ENCODE results near the gene HES1.
"Not testable (repeated sequence)": the region's sequence is repeated elsewhere in the genome, so short reads cannot be mapped to it uniquely, and the experiment has no call there.

Gene HES1

GRCh38 chr3:194142156-194142910 is 6.4 kb downstream of the HES1 start:
- DNase-seq, result no peak

GRCh38 chr3:194145702-194146101 is 9.8 kb downstream of the HES1 start:
- DNase-seq, result no peak

DNA sequence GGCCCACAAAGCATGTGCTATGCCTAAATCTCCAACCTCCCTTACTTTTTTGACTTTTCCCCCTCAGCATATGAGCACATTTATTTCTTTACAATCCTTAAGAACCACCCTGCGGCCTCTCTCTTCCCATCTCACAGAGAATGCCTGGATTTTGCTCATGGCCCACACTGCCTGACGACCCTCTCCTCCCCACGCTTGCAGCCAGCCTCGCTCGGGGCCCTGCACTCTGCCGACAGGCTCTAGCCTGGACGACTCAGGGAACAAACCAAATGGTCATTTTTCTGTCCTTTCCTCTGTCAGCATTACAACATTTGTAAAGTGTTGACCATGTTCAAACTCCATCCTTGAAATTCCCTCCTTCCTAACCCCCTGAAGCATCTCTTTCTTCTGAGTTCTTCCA is 11.7 kb downstream of the HES1 start:
- DNase-seq, result no peak

DNA sequence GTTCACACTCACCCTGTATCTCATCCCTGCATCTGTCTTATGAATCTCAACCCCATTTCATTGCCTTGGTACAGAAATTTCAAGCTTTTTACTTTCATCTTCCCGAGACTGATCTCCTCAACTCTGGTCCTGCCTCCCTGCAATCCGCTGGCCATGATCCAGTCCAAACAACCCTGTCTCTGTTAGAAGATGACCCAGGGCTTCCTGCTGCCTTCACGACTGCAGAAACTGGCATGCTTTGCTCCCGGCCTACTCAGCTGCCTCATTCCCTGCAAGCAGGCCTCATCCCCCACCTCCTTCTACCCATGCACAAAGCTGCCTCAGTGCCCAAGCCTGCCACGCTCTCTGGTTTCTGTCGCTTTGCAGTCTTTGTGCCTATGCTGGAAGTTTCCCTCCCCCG is 12.4 kb downstream of the HES1 start:
- DNase-seq, result no peak

GRCh38 chr3:194150252-194150934 is 14.4 kb downstream of the HES1 start:
- DNase-seq, result no peak

DNA sequence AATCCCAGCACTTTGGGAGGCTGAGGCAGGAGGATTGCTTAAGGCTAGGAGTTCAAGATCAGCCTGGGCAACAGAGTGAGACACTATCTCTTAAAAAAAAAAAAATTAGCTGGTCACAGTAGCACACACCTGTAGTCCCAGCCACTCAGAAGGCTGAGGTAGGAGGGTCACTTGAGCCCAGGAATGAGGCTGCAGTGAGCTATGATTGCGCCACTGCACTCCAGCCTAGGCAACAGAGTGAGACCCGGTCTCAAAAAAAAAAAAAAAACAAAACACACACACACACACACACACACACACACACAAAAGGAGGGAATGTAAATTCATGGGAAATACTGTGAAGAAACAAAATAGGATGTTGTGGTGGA is 15.0 kb downstream of the HES1 start:
- not testable (repeated sequence) for DNase-seq

DNA sequence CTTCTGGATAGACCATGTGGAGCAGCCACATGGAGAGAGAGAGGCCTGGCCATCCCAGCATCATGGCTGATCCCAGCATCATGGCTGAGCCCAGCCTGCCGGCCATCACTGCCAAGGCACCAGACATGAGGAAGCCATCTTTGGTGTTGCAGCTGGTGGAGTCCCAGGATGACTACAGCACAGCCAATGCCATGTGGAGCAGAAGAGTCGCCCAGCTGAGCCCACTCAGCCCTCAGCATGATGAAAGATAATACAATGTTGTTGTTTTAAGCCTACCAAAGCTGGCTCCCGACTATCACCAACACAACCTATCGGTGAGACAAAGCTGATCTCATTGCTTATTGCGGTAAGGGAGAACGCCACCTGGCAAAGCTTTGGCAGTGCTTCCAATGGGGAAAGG is 18.4 kb downstream of the HES1 start:
- no peak for DNase-seq

GRCh38 chr3:194156095-194156494 is 20.1 kb downstream of the HES1 start:
- DNase-seq, result no peak

DNA sequence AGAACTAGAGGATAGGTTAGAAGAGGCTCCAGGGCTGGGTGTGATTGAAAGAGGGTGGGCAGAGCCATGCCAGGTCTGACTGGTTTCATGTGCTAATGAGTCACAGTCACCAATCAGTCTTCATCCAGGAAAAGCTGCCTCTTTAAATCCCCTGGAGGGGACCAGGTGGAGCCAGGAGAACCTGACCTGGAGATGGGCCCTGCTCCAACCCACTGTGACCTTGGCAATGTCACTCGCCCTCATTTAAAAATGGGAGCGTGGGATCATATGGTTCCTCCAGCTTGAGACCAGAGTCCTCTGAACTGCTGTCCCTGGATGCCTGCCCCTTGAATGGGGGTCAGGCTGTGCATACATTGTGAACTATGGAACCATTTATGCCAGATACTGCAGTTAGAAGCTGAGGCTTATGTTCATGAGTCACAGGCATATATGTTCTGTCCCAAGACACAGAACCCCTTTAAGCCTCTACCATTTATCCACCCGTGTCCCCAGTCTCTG is 23.0 kb downstream of the HES1 start:
- DNase-seq, result no peak

DNA sequence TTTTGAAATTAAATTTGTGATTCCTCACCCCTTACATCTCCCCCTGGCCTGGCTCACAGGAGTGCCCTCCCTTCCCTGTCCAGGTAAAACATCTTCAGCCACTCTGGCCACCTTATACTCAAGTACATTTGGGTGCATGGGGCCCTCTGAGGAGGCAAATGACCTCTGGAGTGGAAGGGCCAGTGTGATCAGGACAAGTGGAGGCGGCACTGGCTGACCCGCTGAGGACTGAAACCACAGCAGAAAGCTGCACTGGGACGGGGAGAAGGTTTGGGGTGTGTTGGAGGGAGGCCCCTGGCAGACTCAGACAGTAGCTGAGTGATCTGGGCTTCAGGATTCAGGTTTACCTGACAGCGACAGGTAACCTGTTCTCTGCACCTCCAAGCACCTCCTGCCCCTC is 24.2 kb downstream of the HES1 start:
- DNase-seq, result no peak

DNA sequence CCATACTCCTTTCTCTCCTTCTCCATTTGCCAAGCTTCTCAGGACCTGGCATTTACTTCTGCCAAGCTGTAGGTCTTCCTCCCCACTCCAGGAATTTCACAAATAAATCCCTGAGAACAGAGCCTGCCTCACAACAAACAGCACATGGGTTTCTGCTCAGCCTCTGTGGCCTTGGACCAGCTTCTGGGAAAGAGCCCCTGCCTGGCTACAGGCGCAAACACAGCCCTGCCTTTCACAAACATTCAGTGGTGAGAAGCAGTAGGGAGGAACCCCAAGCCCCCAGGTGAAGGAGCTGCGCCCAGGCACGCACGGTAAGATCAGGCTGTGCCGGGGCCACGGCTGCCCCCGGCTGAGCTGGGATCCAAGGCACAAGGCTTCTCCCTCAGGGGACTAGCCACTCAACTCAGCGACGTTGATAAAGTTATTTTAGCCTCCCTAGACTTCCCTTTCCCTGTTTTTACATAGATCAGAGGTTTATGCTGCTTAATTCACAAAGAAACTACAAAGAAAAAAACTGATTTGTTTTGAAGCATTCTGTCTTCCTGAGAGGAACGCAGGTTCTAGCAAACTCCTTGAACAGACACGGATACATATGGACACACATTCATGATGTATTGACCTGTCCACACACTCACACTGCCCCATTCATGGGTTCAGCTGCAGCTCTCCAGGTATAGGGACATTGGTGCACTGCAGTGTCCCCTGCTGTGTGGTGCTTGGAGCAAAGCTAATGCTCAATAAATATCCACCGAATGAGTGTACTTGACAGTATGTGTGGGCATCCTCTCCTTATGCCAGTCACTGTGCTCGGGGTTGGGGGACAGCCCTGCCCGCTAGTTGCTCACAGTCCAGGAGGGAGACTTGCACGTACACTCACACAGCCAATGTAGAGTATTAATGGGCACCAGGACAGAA is 25.4 kb downstream of the HES1 start:
- DNase-seq, result no peak

DNA sequence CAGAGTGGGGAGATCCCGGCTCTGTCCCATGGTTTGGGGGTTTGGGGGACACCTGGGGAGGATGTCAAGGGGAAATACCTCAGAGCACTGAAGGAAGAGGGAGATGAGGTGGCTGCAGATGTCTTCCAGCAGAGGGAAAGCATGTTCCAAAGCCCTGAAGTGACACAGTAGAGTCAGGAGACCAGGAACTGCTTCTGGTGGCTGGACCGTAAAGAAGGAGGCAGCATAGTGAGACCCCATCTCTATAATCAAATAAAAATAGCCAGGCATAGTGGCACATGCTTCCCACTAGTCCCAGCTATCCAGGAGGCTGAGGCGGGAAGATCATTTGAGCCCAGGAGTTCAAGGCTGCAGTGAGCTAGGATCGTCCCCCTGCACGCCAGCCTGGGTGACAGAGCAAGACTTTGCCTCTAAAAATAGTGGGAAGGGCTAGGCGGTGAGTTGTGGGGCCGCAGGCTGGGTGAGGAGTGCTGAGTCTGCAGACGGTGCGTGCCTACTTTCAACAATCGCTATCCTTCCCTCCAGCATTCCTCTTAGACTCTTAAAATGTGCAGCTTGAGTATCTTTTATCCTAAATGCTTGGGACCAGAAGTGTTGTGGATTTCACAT is 26.2 kb downstream of the HES1 start:
- no peak for DNase-seq

GRCh38 chr3:194162817-194163584 is 27.1 kb downstream of the HES1 start:
- no peak for DNase-seq

- DNase-seq, result no peak
These were observed 27.7 kb downstream of the HES1 start for GRCh38 chr3:194163697-194164096.

DNA sequence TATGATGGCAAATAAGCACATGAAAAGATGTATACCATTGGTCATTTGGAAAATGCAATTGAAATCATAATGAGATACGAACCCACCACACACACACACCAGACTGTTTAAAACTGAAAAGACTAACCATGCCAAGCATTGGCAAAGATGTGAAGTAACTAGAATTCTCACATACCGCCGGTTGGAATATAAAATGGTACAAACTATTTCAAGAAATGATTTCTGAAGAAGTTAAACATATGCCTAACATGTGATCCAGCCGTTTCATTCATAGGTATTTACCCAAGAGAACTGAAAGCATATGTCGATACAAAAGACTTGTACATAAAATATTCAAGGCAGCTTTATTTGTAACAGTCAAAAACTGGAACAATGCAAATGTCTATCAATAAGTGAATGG is 28.9 kb downstream of the HES1 start:
- no peak for DNase-seq

DNA sequence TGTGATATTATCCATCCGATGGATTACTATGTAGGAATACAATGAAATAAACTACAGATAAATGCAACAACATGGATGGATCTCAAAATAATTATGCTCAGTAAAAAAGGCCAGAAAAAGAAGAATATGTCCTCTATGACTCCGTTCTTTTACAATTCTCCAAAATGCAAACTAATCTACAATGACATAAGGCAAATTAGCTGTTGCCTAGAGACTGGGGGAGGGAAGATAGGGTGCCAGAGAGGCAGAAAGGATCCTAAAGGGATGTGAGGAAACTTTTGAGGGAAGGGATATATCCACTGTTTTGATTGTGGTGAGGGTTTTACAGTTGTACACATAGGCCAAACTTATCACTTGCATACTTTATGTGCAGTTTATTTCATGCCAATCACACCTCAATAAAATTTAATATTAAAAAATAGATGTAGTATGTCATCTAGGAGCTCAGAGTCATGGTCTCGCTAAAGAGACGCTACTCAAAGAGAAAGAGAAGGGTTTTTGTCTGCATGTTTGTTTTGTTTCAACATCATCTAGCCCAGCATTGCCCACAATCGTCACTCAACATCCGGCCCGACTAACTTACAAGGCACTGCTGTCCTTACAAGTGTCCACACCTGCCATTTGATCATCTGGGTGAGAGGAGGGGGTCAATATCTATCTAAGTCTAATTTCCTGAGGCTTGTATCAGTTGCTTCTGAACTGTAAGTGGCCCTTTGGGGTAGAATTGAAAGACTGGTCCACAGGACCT is 29.5 kb downstream of the HES1 start:
- no peak for DNase-seq

DNA sequence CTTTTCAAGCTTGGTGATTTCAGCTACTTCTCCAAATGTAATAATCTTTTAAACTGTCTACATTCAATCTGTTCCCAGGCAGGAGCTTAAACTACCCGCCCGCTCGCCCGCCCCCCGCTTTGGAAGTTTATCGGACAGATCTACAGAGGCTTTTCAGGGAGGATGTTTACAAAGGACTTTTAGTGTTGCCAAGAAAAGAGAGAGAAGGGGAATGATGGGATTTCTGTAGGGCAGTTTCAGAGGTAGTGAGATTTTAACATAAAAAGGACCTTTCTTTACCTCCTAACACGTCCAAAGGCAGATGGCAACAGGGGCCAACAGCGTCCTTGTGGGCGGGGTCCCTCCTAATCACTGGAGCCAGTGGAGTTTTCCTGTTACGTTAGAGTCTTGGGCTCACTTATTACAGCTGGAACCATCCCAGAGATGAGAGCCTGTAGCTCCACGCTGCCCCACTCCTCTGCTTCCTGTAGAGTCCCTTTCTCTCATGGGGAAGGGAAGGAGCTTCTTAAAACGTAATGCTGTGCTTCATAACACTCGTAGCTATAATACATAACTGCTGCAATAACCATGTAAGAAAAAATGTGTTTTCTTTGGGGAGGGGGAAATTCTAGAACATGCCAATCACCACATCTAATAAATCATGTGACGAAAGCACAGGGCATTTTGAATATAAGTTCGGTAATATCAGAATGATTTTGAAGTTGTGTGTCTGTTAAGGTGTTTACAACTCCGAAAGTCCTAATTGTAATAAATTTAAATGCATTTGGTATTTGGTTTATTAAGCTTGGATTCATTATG is 30.9 kb downstream of the HES1 start:
- no peak for DNase-seq

DNA sequence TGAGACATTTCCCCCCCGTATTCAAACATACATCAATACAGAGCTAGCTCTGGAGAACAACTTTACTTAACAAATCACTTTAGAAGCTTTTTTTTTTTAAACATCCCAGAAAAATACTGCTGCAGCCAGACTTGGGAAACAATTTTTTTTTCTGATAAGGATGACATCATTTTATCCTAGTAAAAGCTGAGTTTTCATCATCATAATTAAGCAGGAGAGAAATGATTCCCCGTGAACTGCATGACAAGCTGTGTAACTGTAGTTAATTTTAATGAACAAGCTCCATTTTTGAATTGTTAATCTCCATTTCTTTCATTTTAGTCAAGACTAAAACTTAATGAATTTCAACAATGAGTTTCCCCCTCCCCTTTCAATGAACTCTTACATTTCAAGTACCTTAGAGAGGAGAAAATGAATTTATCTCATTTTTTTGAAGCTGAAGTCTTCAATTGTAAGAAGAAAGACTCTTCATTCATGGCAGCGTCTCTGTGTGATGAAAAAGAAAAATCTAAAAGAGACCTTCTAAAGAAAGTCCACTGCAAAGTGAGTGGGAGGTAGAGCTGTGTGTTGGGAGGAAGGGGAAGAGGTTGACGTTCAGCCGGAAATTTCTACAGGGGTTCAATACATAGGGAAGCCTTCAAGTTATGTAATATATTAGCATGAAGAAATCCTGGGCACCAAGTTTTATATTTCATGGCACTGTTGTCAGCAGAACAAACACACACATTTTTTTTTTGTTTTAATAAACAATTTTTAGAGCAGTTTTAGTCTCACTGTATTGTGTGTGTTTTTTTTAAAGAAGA is 31.7 kb downstream of the HES1 start:
- DNase-seq, result no peak

DNA sequence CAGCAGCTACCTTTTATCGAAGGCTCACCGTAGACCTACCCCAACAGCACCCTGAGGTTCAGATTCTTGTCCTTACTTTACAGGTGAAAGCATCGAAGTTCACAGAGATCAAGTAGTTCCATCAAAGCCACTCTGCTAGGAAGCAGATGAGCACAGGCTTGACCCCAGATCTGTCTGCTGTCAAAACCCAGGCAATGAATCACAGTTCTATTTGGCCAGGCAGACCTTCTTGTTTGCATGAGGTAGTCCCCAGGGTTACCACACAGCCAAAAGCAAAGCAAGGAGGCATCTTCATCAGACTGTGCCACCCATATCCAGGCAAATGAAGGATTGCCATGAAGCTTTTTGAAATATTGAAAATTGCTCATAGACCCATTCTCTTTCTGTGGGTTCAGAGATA is 33.0 kb downstream of the HES1 start:
- no peak for DNase-seq

DNA sequence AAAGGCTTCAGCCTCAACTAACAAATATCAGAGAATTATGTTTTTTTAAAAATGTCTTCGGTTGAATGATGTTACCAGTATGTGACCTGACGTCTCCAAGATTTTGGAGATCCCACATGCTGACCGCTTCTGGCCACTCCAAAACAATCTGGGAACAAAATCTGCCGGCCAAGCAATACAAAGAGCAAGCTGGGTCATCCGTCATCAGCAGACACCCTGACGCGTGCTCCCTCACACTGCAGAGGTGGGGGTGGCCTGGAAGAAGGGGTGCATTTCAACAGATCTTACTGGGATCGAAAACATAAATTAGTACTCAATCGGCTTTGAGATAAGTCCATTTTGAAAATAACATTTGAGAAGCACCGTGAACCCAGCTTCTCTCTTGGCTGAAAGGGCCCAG is 33.6 kb downstream of the HES1 start:
- no peak for DNase-seq

All from CD4-positive, alpha-beta T cell treated with Interleukin-4 for 4 hours (primary cell).